Stimulated activated CD4-positive, alpha-beta T cell treated with anti-CD3 and anti-CD28 coated beads, Interleukin-15, amount 100 ng/mL, for 48 hours (primary cell): ENCODE results near the gene DLK1.

Experiments
- DNase-seq, 2 donors: peaks; one replicate each; pipeline ENCODE4 v3.0.0-alpha.2; 2020; ENCODE audit warnings: low read depth in 2 of 2

The DLK1 gene

GRCh38 chr14:100761481-100761880, 34.8 kb downstream of the DLK1 start:
- no peak for DNase-seq

- no peak for DNase-seq
These were observed 35.4 kb downstream of the DLK1 start for GRCh38 chr14:100762089-100762515.

GRCh38 chr14:100762901-100763300, 36.2 kb downstream of the DLK1 start:
- DNase-seq: no peak

GRCh38 chr14:100764471-100765115, 37.9 kb downstream of the DLK1 start:
- DNase-seq: no peak

GRCh38 chr14:100765296-100765695, 38.6 kb downstream of the DLK1 start:
- DNase-seq: no peak

- no peak for DNase-seq
These were observed 39.3 kb downstream of the DLK1 start for GRCh38 chr14:100765991-100766390.

GRCh38 chr14:100767003-100767787, 40.5 kb downstream of the DLK1 start:
- no peak for DNase-seq

- no peak for DNase-seq
These were observed 41.3 kb downstream of the DLK1 start for GRCh38 chr14:100767788-100768536.

GRCh38 chr14:100769035-100769939, 42.6 kb downstream of the DLK1 start:
- DNase-seq: no peak

- no peak for DNase-seq
These were observed 43.4 kb downstream of the DLK1 start for GRCh38 chr14:100770046-100770445.

GRCh38 chr14:100770605-100771120, 44.0 kb downstream of the DLK1 start:
- DNase-seq: no peak

- DNase-seq: no peak
These were observed 44.6 kb downstream of the DLK1 start for GRCh38 chr14:100771121-100771800.

- DNase-seq: no peak
These were observed 46.0 kb downstream of the DLK1 start for GRCh38 chr14:100772607-100773165.

GRCh38 chr14:100773331-100774163, 46.9 kb downstream of the DLK1 start:
- DNase-seq: no peak

GRCh38 chr14:100774164-100774537, 47.5 kb downstream of the DLK1 start:
- no peak for DNase-seq

- no peak for DNase-seq
These were observed 48.7 kb downstream of the DLK1 start for GRCh38 chr14:100775351-100775830.

GRCh38 chr14:100775831-100776591, 49.3 kb downstream of the DLK1 start:
- no peak for DNase-seq

GRCh38 chr14:100776681-100777365, 50.1 kb downstream of the DLK1 start:
- no peak for DNase-seq
